Epithelial cell of esophagus (primary cell): ENCODE results near the gene BPIFB1.
A peak's percentile ranks its signal among the peaks of the same experiment; 100 is the strongest.

Source experiments
- DNase-seq: peaks from one replicate; pipeline ENCODE4 v3.0.0; 2010; ENCODE audit warnings: low read depth
- H3K4me3 ChIP-seq: 2 replicates; pipeline ENCODE4 v1.5.1; 2011; ENCODE audit warnings: mild to moderate bottlenecking, low read length, control low read depth
- TF ChIP-seq, protein P1 (sequence below): IDR thresholded peaks from 2 replicates; pipeline ENCODE4 v1.5.1; 2011; ENCODE audit warnings: low read depth, mild to moderate bottlenecking, low read length, control low read depth, inconsistent platforms; ENCODE audit not compliant: insufficient read depth; ENCODE audit errors: missing control alignments

BPIFB1 gene

DNA sequence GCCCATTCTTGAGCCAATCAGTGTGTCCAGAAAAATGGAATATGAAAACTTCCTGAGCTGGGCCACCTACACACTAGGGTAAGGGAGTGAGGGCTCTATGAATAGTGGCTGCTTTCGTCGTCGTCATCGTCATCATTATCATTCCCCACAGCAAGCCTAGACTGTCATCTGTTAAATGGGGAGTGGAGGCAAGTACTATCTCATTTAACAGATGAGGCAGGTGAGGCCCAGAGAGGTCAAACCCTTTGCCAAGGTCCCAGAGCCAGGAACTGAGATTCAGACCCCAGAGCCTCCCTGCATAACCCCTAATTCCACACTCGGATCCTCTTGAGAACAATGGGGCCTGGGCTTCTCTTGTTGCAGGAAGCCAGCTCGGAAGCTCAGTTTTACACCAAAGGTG lies 20.6 kb downstream of the BPIFB1 start:
- TF ChIP-seq, protein P1, sequence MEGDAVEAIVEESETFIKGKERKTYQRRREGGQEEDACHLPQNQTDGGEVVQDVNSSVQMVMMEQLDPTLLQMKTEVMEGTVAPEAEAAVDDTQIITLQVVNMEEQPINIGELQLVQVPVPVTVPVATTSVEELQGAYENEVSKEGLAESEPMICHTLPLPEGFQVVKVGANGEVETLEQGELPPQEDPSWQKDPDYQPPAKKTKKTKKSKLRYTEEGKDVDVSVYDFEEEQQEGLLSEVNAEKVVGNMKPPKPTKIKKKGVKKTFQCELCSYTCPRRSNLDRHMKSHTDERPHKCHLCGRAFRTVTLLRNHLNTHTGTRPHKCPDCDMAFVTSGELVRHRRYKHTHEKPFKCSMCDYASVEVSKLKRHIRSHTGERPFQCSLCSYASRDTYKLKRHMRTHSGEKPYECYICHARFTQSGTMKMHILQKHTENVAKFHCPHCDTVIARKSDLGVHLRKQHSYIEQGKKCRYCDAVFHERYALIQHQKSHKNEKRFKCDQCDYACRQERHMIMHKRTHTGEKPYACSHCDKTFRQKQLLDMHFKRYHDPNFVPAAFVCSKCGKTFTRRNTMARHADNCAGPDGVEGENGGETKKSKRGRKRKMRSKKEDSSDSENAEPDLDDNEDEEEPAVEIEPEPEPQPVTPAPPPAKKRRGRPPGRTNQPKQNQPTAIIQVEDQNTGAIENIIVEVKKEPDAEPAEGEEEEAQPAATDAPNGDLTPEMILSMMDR, result no peak
- H3K4me3 ChIP-seq, result no peak overlapping the region
- no peak for DNase-seq

DNA sequence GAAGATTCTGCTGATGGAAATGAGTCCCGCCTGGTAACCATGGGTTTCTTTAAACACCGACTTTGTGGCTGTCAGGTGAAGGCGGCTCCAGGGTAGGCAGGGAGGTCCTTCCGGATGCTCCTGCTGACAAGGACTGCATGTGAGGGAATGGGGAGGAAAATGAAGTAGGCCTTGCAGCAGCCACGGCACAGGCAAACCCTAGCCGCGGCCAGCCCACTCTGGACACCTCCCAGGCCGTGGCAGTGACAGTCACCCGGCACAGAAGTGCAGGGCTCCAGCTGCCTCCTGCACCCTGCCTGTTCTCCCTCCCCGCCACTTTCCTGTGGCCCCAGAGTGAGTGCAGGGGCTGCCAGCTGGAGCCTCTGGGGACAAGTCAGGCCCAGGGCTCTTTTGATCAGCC lies 21.0 kb downstream of the BPIFB1 start:
- TF ChIP-seq, protein P1, result no peak

DNA sequence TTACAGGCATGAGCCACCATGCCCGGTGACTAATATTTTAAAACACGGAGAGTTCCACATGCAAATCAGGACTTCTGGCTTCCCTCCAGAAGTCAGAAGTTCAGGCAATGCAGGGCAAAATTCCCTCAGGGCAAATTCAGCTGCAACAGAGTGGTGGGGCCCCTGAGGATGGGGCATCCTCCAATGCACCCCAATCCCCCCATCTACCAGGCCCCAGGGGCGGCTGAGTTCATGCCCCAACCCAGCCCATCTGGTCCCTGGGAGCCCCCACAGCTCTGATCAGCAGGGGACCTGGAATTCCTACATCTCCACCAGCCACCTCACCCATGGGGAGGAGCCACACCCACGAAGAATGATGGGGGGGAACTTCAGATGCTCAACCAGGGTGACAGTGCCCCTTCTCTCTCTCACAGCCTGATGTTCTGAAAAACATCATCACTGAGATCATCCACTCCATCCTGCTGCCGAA lies 22.6 kb downstream of the BPIFB1 start:
- DNase-seq, result peak; percentile 57
- TF ChIP-seq, protein P1, result no peak
- H3K4me3 ChIP-seq, result no peak overlapping the region

More for the DNA sequence above, 21.0 kb downstream of the BPIFB1 start:
- H3K4me3 ChIP-seq, result no peak overlapping the region
- DNase-seq, result no peak

DNA sequence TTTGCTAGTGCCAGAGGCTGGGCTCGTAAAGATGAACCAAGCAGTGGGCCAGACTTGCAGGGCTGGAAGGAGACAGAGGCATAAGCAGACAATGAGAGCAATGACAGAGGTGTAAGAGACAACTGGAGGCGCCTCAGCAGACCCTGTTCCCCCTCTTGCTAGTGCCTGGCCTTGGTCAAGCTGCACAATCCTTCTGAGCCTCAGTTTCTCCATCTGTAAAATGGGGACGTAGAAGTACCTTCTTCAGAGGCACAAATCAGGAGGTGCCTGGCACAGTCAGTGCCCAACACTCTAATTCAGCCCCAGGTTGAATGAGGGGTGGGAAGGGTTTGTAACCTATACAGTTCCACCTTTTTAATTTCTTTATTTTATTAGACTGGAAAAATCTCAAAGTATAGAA lies 23.2 kb downstream of the BPIFB1 start:
- DNase-seq, result no peak
- no peak overlapping the region for H3K4me3 ChIP-seq
- TF ChIP-seq, protein P1, result no peak

DNA sequence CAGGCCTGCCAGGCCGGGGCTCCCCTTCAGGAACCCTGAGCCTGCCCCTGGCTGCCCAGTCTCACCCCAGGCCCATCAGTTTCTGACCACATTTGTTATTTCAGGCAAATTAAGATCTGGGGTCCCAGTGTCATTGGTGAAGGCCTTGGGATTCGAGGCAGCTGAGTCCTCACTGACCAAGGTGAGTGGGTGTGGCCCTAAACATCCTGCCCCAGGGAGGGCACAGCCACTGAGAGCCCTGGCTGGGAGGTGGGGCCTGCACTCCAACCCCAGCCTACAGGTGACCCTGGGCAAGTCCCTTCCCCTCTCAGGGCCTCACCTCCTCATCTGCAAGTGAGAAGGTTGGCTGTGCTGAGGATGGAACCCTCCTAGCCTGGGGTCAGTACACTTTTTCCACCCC lies 23.8 kb downstream of the BPIFB1 start:
- no peak overlapping the region for H3K4me3 ChIP-seq
- TF ChIP-seq, protein P1, result no peak
- DNase-seq, result no peak

DNA sequence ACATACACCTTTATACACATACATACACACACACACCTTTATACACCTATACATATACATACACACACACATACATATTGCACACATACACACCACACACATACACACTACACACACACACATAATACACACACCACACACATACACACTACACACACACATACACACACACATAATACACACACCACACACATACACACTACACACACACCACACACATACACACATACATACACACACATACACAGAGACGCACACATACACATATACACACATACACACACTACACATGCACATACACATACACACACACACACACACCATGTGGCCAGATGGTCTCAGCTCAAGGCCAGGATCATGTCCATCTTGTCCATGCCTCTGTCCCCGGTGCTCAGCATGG lies 25.7 kb downstream of the BPIFB1 start:
- TF ChIP-seq, protein P1, result no peak
- H3K4me3 ChIP-seq, result no peak overlapping the region
- DNase-seq, result no peak

DNA sequence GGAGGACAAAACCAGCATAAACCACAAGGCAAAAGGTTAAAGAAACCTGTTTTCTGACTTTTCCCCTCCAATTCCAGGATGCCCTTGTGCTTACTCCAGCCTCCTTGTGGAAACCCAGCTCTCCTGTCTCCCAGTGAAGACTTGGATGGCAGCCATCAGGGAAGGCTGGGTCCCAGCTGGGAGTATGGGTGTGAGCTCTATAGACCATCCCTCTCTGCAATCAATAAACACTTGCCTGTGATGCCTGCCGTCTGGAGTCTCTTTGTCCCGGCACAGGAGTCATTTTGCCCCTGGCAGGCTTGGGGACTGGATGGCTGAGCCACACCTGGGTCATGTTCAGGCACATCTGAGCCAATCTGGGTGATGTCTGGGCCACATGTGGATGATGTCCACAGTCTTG lies 26.6 kb downstream of the BPIFB1 start:
- H3K4me3 ChIP-seq, result no peak overlapping the region
- DNase-seq, result peak; percentile 24
- TF ChIP-seq, protein P1, result no peak
